ENCODE data around the gene ZC4H2.
"Not testable (repeated sequence)": the region's sequence is repeated elsewhere in the genome, so short reads cannot be mapped to it uniquely, and the experiment has no call there.

Gene ZC4H2

GRCh38 chrX:64975989-64976672 lies at the start of gene ZC4H2:
Gene ZC4H2, minus strand, starts transcription at chrX:64976450. Its CDS starts 73 bp downstream, at chrX:64976377.
- DNase-seq (ENCODE audit: low read depth), result peak; percentile 26

- no peak for DNase-seq (ENCODE audit: low read depth)
Measured at GRCh38 chrX:65017451-65017850, 41.2 kb upstream of the ZC4H2 start.

GRCh38 chrX:65014230-65014629 lies 38.0 kb upstream of the ZC4H2 start:
- no peak for DNase-seq (ENCODE audit: low read depth)

- DNase-seq (ENCODE audit: low read depth), result no peak
Measured at GRCh38 chrX:65009459-65009858, 33.2 kb upstream of the ZC4H2 start.

GRCh38 chrX:65002208-65002607 lies 26.0 kb upstream of the ZC4H2 start:
- DNase-seq (ENCODE audit: low read depth), result not testable (repeated sequence)

GRCh38 chrX:64996805-64997204 lies 20.6 kb upstream of the ZC4H2 start:
- DNase-seq (ENCODE audit: low read depth), result no peak

GRCh38 chrX:64994131-64994798 lies 18.0 kb upstream of the ZC4H2 start:
- no peak for DNase-seq (ENCODE audit: low read depth)

- no peak for DNase-seq (ENCODE audit: low read depth)
Measured at GRCh38 chrX:64977830-64978229, 1.6 kb upstream of the ZC4H2 start.

- no peak for DNase-seq (ENCODE audit: low read depth)
Measured at GRCh38 chrX:64977051-64977450, 801 bp upstream of the ZC4H2 start.

- DNase-seq (ENCODE audit: low read depth), result no peak
Measured at GRCh38 chrX:64976673-64977040, 407 bp upstream of the ZC4H2 start.

- no peak for DNase-seq (ENCODE audit: low read depth)
Measured at GRCh38 chrX:64975491-64975890, 759 bp downstream of the ZC4H2 start.

GRCh38 chrX:64925480-64925879 lies 50.8 kb downstream of the ZC4H2 start:
- no peak for DNase-seq (ENCODE audit: low read depth)

- no peak for DNase-seq (ENCODE audit: low read depth)
Measured at GRCh38 chrX:64908121-64908520, 68.1 kb downstream of the ZC4H2 start.

- no peak for DNase-seq (ENCODE audit: low read depth)
Measured at GRCh38 chrX:64894454-64895038, 81.7 kb downstream of the ZC4H2 start.

GRCh38 chrX:64885850-64886249 lies 90.4 kb downstream of the ZC4H2 start:
- no peak for DNase-seq (ENCODE audit: low read depth)

GRCh38 chrX:64878709-64879108 lies 97.5 kb downstream of the ZC4H2 start:
- not testable (repeated sequence) for DNase-seq (ENCODE audit: low read depth)

- no peak for DNase-seq (ENCODE audit: low read depth)
Measured at GRCh38 chrX:64867217-64867616, 109.0 kb downstream of the ZC4H2 start.

Measured in stimulated activated CD8-positive, alpha-beta memory T cell treated with anti-CD3 and anti-CD28 coated beads, Interleukin-15, amount 100 ng/mL, for 1 hour (primary cell).